Cardiac muscle cell (in vitro differentiated cells and primary cell): ENCODE data around the gene VAV3. TPM values are rescaled to one million over a fixed set of nuclear protein-coding genes. Genes with fewer than 3 reads are reported as not detected.

Experiments used
- DNase-seq, 2 donors: peaks; one replicate each; pipeline versions ENCODE4 v3.0.0 to v3.0.0-alpha.2; 2010 to 2017; ENCODE audit warnings: low read depth in 1 of 2, low spot score in 1 of 2
- H3K27ac ChIP-seq: fragments of 200-600 bp; sonication (generic); 2 replicates; pipeline ENCODE4 v1.5.1; 2016
- H3K27me3 ChIP-seq: fragments of 200-600 bp; sonication (generic); 2 replicates; pipeline ENCODE4 v1.6.0; 2016; ENCODE audit warnings: control low read depth
- H3K36me3 ChIP-seq: fragments of 200-600 bp; sonication (generic); 2 replicates; pipeline ENCODE4 v1.5.1; 2016; ENCODE audit warnings: control low read depth
- H3K4me1 ChIP-seq: fragments of 200-600 bp; sonication (generic); 2 replicates; pipeline ENCODE4 v1.8.1; 2017; ENCODE audit warnings: low read depth, mild to moderate bottlenecking, mixed run types
- H3K4me3 ChIP-seq: fragments of 200-600 bp; sonication (generic); 2 replicates; pipeline ENCODE4 v1.5.1; 2016; ENCODE audit warnings: mild to moderate bottlenecking
- H3K9me3 ChIP-seq: fragments of 200-600 bp; sonication (generic); 2 replicates; pipeline ENCODE4 v1.5.1; 2017; ENCODE audit warnings: low read depth, mild to moderate bottlenecking, control low read depth
- CTCF ChIP-seq: IDR thresholded peaks from 2 replicates; pipeline ENCODE4 v1.5.1; 2012; ENCODE audit warnings: low read depth, mild to moderate bottlenecking, low read length
- polyA plus RNA-seq: library from polyadenylated mRNA; unstranded; fragments of >200 nt; fragmentation: Nextera tagmentation; extraction: Ambion mirVana; gene quantifications from 2 replicates; pipeline ENCODE4 v1.2.1, GENCODE V29; 2016
- total RNA-seq: library from RNA; depleted of rRNA; stranded (reverse); fragments of >200 nt; gene quantifications from 2 replicates; pipeline ENCODE4 v1.2.3, GENCODE V29; 2016

VAV3 gene
- total and polyA plus RNA-seq, 2 experiments from 2014 or later = 0.33 to 0.86 TPM

GRCh38 chr1:107590087-107590486 is 374.9 kb downstream of the VAV3 start:
- no peaks in the 10 kb centered on the region for H3K36me3 ChIP-seq
- no peaks in the 10 kb centered on the region for H3K9me3 ChIP-seq
- H3K27me3 ChIP-seq = no peaks in the 10 kb centered on the region
- no peak overlapping the region for H3K4me3 ChIP-seq
- no peak overlapping the region for H3K27ac ChIP-seq
- no peak for TF ChIP-seq CTCF
- DNase-seq = no peak
- no peaks in the 10 kb centered on the region for H3K4me1 ChIP-seq

DNA sequence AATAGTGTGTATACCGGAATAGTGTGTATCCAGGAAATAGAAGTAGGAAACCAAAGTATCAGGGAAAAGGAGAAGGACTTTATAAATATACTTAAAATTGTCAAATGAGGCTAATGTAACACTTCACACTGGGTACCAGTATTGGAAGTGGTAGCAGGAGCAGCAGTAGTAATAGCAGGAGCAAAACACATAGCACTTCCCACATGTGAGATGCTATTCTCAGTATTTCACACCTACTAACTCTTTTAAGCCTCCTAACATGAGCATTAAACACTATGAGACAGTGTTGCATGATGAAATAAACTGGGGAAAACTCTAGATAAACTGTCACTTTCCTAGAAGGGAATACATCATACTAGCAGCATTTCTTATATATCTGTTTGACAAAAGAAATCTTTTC is 376.7 kb downstream of the VAV3 start:
- H3K4me3 ChIP-seq = no peak overlapping the region
- no peak for DNase-seq
- TF ChIP-seq CTCF = no peak
- no peaks in the 10 kb centered on the region for H3K4me1 ChIP-seq
- H3K27ac ChIP-seq = no peak overlapping the region
- no peaks in the 10 kb centered on the region for H3K36me3 ChIP-seq
- H3K9me3 ChIP-seq = no peaks in the 10 kb centered on the region
- no peaks in the 10 kb centered on the region for H3K27me3 ChIP-seq

DNA sequence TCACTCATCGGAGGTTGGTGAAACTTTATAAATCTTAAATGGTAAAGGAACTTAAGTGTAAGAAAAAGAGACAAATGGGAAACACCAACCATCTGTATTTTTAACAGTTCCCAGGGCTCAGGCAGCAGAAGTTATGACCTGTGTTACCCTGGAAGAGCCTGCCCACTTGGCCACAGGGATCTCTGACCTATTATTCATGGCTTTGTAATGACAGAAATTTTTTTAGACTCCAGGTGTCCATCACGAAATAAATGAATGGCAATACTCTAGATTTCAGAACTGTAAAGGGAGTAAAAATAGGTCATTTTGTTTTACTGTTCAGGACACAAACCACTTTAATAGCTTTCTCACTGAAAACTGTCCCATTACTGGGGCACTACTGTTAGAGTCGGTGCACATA is 389.8 kb downstream of the VAV3 start:
- no peak for TF ChIP-seq CTCF
- Histone ChIP-seq H3K27me3 (no peaks in the 10 kb centered on the region), H3K9me3 (no peaks in the 10 kb centered on the region), H3K27ac (no peak overlapping the region), H3K4me1 (peaks cover 19% of the 10 kb centered on the region), H3K36me3 (no peaks in the 10 kb centered on the region), H3K4me3 (no peak overlapping the region)
- no peak for DNase-seq

DNA sequence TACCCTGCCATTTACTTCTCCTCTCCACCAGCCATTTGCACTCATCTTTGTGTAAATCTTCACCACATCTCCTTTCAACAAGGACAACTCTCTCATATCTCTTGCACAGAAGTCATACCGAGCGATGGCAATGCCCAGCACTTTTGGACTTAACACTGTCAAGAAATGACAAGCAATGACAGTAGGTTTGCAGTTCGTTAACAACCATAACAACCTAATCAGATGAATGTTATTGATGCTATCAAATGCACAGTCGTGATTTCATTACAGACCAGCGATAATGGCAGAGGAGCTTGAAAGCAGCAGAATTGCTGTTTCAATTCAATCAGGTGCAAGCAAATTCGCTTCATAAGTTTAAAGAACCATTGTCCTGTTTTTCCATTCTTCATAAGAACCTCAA is 390.9 kb downstream of the VAV3 start:
- no peak for TF ChIP-seq CTCF
- no peak overlapping the region for H3K27ac ChIP-seq
- H3K4me1 ChIP-seq = peaks cover 7% of the 10 kb centered on the region
- H3K9me3 ChIP-seq = no peaks in the 10 kb centered on the region
- no peak for DNase-seq
- no peaks in the 10 kb centered on the region for H3K27me3 ChIP-seq
- H3K36me3 ChIP-seq = no peaks in the 10 kb centered on the region
- H3K4me3 ChIP-seq = no peak overlapping the region

- Histone ChIP-seq H3K27me3 (no peaks in the 10 kb centered on the region), H3K36me3 (no peaks in the 10 kb centered on the region), H3K27ac (no peak overlapping the region), H3K4me3 (no peak overlapping the region), H3K9me3 (no peaks in the 10 kb centered on the region), H3K4me1 (peaks cover 6% of the 10 kb centered on the region)
- TF ChIP-seq CTCF = no peak
- peak in 1 of 2 donors; percentile 29 for DNase-seq
These were observed 392.2 kb downstream of the VAV3 start for GRCh38 chr1:107572674-107573211.

DNA sequence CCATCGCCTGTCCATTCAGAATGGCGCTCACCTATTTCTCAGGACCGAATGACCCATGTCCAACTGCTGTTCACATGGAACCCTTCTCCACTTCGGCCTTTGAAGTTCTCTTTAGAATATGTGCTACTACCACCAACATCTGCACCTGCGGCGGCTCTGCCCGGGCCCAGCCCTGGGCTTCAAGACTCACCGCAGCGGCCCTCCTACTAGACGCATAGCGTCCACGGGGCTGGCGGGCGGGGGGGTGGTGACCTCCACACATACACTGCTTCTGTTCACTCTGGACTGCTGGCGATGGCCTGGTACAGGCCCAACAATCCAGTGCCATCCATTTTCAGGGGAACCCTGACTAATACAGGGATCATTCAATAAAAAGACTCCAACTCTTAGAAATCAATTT is 394.2 kb downstream of the VAV3 start:
- TF ChIP-seq CTCF = no peak
- DNase-seq = peak in 1 of 2 donors; percentile 6
- Histone ChIP-seq H3K27ac (no peak overlapping the region), H3K4me1 (peaks cover 6% of the 10 kb centered on the region), H3K4me3 (no peak overlapping the region), H3K9me3 (no peaks in the 10 kb centered on the region), H3K36me3 (no peaks in the 10 kb centered on the region), H3K27me3 (no peaks in the 10 kb centered on the region)
